ENCODE measurements around the gene FSTL4. TPM values are rescaled to one million over a fixed set of nuclear protein-coding genes. Genes with fewer than 3 reads are reported as not detected.

FSTL4 gene
- total and polyA plus RNA-seq, 2 of the 13 experiments (the other 11 are each of a cell fraction or from before 2014, with no cell fraction given): 2.1 to 3.0 TPM

DNA sequence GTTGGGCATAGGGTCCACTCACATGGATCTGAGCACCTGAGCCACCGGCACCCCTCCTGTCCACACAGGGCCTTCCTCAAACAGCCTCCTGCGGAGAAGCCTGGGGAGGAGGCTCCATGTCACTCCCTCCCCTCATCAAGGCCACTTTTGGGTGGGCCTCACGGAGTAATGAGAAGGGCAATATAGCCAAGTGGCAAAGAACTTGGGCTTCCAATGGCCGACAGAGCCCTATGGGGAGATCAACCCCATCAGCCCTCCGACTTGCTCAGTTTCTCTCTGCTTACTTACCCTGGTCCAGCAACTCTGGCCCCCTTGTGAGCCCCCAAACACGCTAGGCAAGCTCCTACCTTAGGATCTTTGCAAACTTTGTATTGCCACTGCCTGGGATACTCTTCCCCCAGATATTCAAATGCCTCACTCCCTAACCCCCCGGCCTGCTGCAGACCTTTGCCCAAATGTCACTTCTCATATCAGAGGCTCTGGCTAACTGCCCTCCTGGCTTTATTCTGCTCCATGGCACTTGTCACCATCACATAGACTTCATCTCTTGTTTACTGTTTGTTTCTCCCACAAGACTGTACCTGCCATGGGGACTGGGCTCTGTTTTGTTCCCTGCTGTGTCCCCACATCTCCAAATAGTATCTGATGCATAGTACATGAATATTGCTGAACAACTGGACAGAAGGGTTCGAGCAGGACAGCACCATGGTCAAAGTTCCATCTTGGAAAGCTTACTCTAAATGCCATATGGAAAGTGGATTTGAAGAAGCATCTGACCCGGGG, 220.8 kb downstream of the FSTL4 start:
- FAIRE-seq (no peak), DNase-seq (ENCODE audit: low spot score) (no peak), ATAC-seq (no peak)
- CTCF ChIA-PET (ENCODE audit: low intra/inter-chr PET ratio, low total read pairs): no interaction called here
- H3K9ac ChIP-seq (ENCODE audit: insufficient read depth, low read depth, low read length): no peak overlapping the region
- BruUV-seq (replicated peaks): no TSS peak
- intact Hi-C loops (cut with micrococcal nuclease; ENCODE audit: unreplicated experiment): no loop called here
- TF ChIP-seq ZFYVE20 (CRISPR knock-in tag; IDR thresholded peaks at IDR 0.05; ENCODE audit: borderline replicate concordance, low read depth) (no peak), SKI (IDR thresholded peaks at IDR 0.05; ENCODE audit: partially characterized antibody) (no peak), ZNF367 (CRISPR knock-in tag; IDR thresholded peaks at IDR 0.05; ENCODE audit: borderline replicate concordance) (no peak), ZMYM4 (CRISPR knock-in tag; IDR thresholded peaks at IDR 0.05) (no peak), SRSF4 (IDR thresholded peaks at IDR 0.05; ENCODE audit: low read depth, low read length, poor library complexity, severe bottlenecking) (no peak), KAT7 (CRISPR knock-in tag; IDR thresholded peaks at IDR 0.05; ENCODE audit: borderline replicate concordance) (no peak), HOXA3 (CRISPR knock-in tag; IDR thresholded peaks at IDR 0.05) (no peak), ZNF670 (CRISPR knock-in tag; IDR thresholded peaks at IDR 0.05; ENCODE audit: borderline replicate concordance) (no peak), JDP2 (CRISPR knock-in tag; IDR thresholded peaks at IDR 0.05; ENCODE audit: borderline replicate concordance) (no peak), ZNF44 (CRISPR knock-in tag; IDR thresholded peaks at IDR 0.05) (no peak), ZNF547 (CRISPR knock-in tag; IDR thresholded peaks at IDR 0.05) (no peak)
- TF ChIP-seq, protein P1, sequence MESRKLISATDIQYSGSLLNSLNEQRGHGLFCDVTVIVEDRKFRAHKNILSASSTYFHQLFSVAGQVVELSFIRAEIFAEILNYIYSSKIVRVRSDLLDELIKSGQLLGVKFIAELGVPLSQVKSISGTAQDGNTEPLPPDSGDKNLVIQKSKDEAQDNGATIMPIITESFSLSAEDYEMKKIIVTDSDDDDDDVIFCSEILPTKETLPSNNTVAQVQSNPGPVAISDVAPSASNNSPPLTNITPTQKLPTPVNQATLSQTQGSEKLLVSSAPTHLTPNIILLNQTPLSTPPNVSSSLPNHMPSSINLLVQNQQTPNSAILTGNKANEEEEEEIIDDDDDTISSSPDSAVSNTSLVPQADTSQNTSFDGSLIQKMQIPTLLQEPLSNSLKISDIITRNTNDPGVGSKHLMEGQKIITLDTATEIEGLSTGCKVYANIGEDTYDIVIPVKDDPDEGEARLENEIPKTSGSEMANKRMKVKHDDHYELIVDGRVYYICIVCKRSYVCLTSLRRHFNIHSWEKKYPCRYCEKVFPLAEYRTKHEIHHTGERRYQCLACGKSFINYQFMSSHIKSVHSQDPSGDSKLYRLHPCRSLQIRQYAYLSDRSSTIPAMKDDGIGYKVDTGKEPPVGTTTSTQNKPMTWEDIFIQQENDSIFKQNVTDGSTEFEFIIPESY (CRISPR knock-in tag; IDR thresholded peaks at IDR 0.05): no peak
- TF ChIP-seq, protein P2, sequence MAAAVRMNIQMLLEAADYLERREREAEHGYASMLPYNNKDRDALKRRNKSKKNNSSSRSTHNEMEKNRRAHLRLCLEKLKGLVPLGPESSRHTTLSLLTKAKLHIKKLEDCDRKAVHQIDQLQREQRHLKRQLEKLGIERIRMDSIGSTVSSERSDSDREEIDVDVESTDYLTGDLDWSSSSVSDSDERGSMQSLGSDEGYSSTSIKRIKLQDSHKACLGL (CRISPR knock-in tag; IDR thresholded peaks at IDR 0.05): no peak
- no peaks in the 10 kb centered on the region for H3K4me1 ChIP-seq (ENCODE audit: insufficient read depth, low read length)
- H3K4me3 ChIP-seq (replicated peaks in 1 of 3; ENCODE audit: insufficient read depth in 1 of 3, low read depth in 2 of 3, low read length in 3 of 3): no peak overlapping the region
- peaks cover 6 to 33% of the 10 kb centered on the region in 2 experiments; a peak in 4 of 5 replicates for H3K27me3 ChIP-seq (ENCODE audit: control insufficient read depth in 1 of 2, insufficient read depth in 2 of 2, low read length in 2 of 2)
- POLR2A ChIA-PET: no interaction called here
- in situ Hi-C loops (cut with HindIII; ENCODE audit: extremely low pct_ligation_motif_present, low pct_unique_long_range_greater_than_20kb): no loop called here
- H3K27ac ChIP-seq (ENCODE audit: extremely low read length, insufficient read depth, low read length): no peak overlapping the region
- H3K36me3 ChIP-seq (replicated peaks in 1 of 2; ENCODE audit: control insufficient read depth in 1 of 2, insufficient read depth in 2 of 2, low read length in 2 of 2): no peaks in the 10 kb centered on the region
- WGBS (ENCODE audit: low lambda C conversion rate): 12% methylated on average over 5 of the region's 9 CpGs
- H3K79me2 ChIP-seq (ENCODE audit: insufficient read depth, low read length): no peaks in the 10 kb centered on the region
- no peak overlapping the region for H3K4me2 ChIP-seq (ENCODE audit: low read depth, low read length)
- no peaks in the 10 kb centered on the region for H4K20me1 ChIP-seq (ENCODE audit: insufficient read depth, low read length)
- H2AFZ ChIP-seq (ENCODE audit: low read length): no peak overlapping the region
- H3K9me3 ChIP-seq (ENCODE audit: low read length): no peaks in the 10 kb centered on the region

Data from HepG2 (cell line).